Activated naive CD4-positive, alpha-beta T cell treated with Interleukin-2 at 50 U/mL for 16 hours (primary cell): ENCODE measurements around the gene WDR47.
"Not testable (repeated sequence)": the region's sequence is repeated elsewhere in the genome, so short reads cannot be mapped to it uniquely, and the experiment has no call there.

Experiments
- DNase-seq: peaks from one replicate; pipeline ENCODE4 v3.0.0-alpha.2; 2020

Gene WDR47

GRCh38 chr1:108961752-108962486 is 80.0 kb downstream of the WDR47 start:
- no peak for DNase-seq

DNA sequence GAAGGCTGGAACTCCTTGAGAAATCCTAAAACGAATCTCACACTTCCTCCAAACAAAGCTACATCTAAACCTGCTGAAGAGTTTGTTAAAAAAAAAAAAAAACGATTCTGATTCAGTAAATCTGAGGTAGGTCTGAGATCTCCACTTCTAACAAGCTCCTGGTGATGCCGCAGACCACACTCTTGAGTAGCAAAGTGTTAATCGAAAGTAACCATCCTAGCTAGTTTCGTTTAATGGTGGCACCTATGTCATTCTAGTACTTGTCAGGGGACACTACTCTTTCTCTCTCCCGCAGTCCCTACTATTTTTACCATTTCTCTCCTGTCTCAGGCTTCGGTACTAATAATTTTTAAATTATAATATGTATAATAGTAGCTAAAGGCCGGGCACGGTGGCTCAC is 80.7 kb downstream of the WDR47 start:
- peak; percentile 22 for DNase-seq

DNA sequence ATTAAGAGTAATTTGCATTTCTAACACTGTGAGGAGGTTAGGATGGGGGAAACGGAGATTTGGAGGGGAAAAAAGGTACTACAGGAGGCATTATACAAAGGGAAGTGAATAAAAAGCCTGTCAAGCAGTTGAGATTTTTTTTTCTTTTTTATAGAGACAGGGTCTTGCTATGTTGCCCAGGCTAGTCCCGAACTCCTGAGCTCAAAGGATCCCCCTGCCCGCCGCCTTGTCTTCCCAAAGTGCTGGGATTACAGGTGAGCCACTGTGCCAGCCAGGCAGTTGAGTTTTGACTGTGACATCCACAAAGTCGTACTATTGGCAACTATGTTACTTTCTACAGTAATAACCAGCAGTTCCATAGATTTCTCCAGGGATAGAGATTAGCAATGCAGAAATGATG is 81.2 kb downstream of the WDR47 start:
- no peak for DNase-seq

- DNase-seq = no peak
These were observed 84.0 kb downstream of the WDR47 start for GRCh38 chr1:108957888-108958287.

DNA sequence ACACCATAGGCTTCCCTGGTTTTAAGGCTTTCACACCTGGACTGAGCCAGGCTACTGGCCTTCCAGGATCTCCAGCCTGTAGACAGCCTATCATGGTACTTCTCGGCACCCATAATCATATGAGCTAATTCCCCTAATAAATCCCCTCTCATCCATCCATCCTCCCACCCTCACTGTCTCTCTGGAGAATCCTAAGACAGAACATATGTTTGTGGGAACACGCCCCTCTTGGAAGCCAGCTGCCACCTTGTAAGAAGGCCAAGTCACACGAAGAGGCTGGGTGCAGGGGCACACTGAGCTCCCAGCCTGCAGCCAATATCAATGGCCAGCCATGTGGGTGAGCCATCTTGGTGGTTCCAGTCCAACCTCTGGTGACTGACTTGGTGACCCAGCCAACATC is 86.0 kb downstream of the WDR47 start:
- DNase-seq = no peak

- DNase-seq = no peak
These were observed 86.8 kb downstream of the WDR47 start for GRCh38 chr1:108955111-108955510.

- DNase-seq = no peak
These were observed 88.5 kb downstream of the WDR47 start for GRCh38 chr1:108953452-108953851.

DNA sequence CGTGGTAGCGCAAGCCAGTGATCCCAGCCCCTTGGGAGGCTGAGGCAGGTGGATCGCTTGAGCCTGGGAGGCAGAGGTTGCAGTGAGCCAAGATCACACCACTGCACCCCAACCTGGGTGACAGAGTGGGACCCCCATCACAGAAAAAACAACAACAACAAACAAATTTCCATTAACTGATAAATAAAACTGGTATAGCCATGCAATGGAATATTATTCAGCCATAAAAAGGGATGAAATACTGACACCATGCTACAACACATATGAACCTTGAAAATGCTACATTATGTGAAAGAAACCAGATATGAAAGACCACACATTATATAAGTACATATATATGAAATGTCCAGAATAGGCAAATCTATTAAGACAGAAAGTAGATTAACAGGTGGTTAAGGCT is 90.7 kb downstream of the WDR47 start:
- no peak for DNase-seq

- no peak for DNase-seq
These were observed 92.9 kb downstream of the WDR47 start for GRCh38 chr1:108949044-108949443.

GRCh38 chr1:108947871-108948525 is 93.9 kb downstream of the WDR47 start:
- no peak for DNase-seq

DNA sequence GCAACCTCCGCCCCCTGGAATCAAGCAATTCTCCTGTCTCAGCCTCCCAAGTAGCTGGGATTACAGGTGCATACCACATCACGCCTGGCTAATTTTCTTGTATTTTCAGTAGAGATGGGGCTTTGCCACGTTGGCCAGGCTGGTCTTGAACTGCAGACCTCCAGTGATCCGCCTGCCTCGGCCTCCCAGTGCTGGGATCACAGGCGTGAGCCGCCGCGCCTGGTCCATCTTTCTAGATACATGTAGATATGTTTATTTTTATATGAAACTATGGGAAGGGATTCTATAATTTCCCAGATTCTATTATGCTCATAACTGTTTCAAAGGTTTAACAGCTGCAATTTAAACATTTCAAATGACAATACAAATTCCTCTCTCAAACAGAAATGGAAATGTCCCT is 105.7 kb downstream of the WDR47 start:
- DNase-seq = no peak

DNA sequence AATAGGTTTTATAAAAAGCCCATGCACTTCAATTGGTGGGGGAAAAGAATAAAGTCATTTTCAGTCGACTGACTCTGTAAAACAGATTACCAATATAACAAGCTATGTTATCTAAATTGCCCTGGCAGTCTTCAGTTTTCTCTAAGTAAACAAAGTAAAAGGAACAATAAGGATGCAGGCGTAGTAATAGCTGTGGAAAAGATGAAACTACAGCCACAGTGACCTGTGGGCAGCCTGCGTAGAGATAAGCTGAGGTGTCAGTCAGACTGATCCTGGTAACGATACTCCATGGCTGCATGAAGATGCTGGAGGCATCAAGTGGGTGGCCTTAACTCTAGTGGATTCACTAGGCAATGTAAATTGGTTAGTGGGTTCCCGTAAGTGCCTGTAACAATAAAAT is 108.0 kb downstream of the WDR47 start:
- DNase-seq = no peak

DNA sequence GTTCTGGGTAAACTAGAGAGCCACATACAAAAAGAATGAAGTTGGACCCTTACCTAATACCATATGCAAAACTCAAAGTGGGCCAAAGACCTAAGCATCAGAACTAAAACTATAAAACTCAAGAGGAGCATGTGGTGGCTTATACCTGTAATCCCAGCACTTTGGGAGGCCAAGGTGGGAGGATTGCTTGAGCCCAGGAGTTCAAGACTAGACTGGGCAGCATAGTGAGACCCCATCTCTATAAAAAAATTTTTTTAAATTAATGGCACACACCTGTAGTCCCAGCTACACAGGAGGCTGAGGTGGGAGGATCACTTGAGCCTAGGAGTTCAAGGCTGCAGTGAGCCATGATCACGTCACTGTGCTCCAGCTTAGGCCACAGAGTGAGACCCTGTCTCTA is 114.3 kb downstream of the WDR47 start:
- not testable (repeated sequence) for DNase-seq

GRCh38 chr1:108925920-108926319 is 116.0 kb downstream of the WDR47 start:
- no peak for DNase-seq
